Measurements from ENCODE around the gene ZNF391. TPM values are rescaled to one million over a fixed set of nuclear protein-coding genes. Genes with fewer than 3 reads are reported as not detected.

ZNF391 gene
- total and polyA plus RNA-seq, 2 of the 4 experiments (the other 2 are of a cell fraction) = 0.18 to 0.22 TPM

DNA sequence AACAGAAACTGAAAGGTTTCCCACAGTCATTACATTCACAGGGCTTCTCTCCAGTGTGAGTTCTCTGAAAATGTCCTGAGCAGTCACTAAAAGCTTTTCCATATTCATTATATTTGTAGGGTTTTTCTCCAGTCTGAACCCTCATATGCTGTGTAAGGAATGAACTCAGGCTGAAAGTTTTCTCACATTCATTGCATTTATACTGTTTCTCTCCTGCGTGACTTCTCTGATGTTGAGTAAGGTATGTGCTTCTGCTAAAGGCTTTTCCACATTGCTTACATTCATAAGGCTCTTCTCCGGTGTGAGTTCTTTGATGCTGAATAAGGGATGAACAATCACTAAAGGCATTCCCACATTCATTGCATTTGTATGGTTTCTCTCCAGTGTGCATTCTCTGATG, 29.8 kb upstream of the ZNF391 start:
- H2AFZ ChIP-seq (replicated peaks; ENCODE audit: low read length, poor library complexity) = no peak overlapping the region
- no peak overlapping the region for H3K56ac ChIP-seq (ENCODE audit: extremely low read depth, insufficient read depth, low read length)
- H2BK120ac ChIP-seq (ENCODE audit: low read depth, low read length) = no peak overlapping the region
- no peak overlapping the region for H2BK15ac ChIP-seq (ENCODE audit: low read depth, low read length)
- no peaks in the 10 kb centered on the region for H3K4me1 ChIP-seq (ENCODE audit: control insufficient read depth, insufficient read depth, low read length)
- no peak for ATAC-seq (ENCODE audit: low read depth)
- H3K4me3 ChIP-seq (ENCODE audit: insufficient read depth, low read depth, low read length) = no peak overlapping the region
- no peak overlapping the region for H3K4ac ChIP-seq (ENCODE audit: low read depth, low read length)
- H3K23ac ChIP-seq (ENCODE audit: low read depth, low read length) = no peak overlapping the region
- no CpG with 5 or more reads among the region's 2 CpGs for WGBS, 2 experiments (ENCODE audit: extremely low coverage in 2 of 2, insufficient read length in 1 of 2)
- H4K91ac ChIP-seq (ENCODE audit: insufficient read depth, low read depth, low read length) = no peak overlapping the region
- H4K8ac ChIP-seq (ENCODE audit: low read depth in 2 of 2, low read length in 2 of 2) = no peak overlapping the region
- H2BK20ac ChIP-seq (ENCODE audit: low read depth, low read length) = no peak overlapping the region
- no peak overlapping the region for H3K9ac ChIP-seq (ENCODE audit: low read depth, low read length)
- no peak overlapping the region for H4K5ac ChIP-seq (ENCODE audit: low read depth, low read length)
- no peak overlapping the region for H3K18ac ChIP-seq (ENCODE audit: low read depth, low read length)
- no peak for TF ChIP-seq MAFK (IDR thresholded peaks at IDR 0.05; ENCODE audit: low read depth, low read length)
- TF ChIP-seq, protein P1, sequence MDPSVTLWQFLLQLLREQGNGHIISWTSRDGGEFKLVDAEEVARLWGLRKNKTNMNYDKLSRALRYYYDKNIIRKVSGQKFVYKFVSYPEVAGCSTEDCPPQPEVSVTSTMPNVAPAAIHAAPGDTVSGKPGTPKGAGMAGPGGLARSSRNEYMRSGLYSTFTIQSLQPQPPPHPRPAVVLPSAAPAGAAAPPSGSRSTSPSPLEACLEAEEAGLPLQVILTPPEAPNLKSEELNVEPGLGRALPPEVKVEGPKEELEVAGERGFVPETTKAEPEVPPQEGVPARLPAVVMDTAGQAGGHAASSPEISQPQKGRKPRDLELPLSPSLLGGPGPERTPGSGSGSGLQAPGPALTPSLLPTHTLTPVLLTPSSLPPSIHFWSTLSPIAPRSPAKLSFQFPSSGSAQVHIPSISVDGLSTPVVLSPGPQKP (IDR thresholded peaks at IDR 0.05; ENCODE audit: borderline replicate concordance, low read depth, low read length) = no peak
- no peak for TF ChIP-seq BHLHE40 (IDR thresholded peaks at IDR 0.05; ENCODE audit: low read depth, low read length)
- TF ChIP-seq, protein P2, sequence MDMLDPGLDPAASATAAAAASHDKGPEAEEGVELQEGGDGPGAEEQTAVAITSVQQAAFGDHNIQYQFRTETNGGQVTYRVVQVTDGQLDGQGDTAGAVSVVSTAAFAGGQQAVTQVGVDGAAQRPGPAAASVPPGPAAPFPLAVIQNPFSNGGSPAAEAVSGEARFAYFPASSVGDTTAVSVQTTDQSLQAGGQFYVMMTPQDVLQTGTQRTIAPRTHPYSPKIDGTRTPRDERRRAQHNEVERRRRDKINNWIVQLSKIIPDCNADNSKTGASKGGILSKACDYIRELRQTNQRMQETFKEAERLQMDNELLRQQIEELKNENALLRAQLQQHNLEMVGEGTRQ (IDR thresholded peaks at IDR 0.05; ENCODE audit: low read depth, low read length) = no peak
- no peak for TF ChIP-seq CEBPB (IDR thresholded peaks at IDR 0.05; ENCODE audit: low read depth, low read length)
- TF ChIP-seq POLR2A (IDR thresholded peaks at IDR 0.05; ENCODE audit: low read depth, low read length) = no peak
- no peak for TF ChIP-seq CHD1 (IDR thresholded peaks at IDR 0.05; ENCODE audit: low read depth, low read length)
- no peak for TF ChIP-seq MAZ (IDR thresholded peaks at IDR 0.05; ENCODE audit: borderline replicate concordance, low read depth, low read length)
- no peak for TF ChIP-seq MXI1 (IDR thresholded peaks at IDR 0.05; ENCODE audit: borderline replicate concordance, low read depth, low read length)
- in situ Hi-C loops (cut with MboI; ENCODE audit: low sequenced_read_pairs) (no loop called here), intact Hi-C loops (cut with micrococcal nuclease) (no loop called here), dilution Hi-C loops (cut with HindIII; ENCODE audit: low sequenced_read_pairs, unreplicated experiment) (no loop called here)
- no peaks in the 10 kb centered on the region for H4K20me1 ChIP-seq (ENCODE audit: insufficient read depth, low read length)
- no peak overlapping the region for H3K27ac ChIP-seq (ENCODE audit: insufficient read depth, low read length)
- no TSS peak for BruUV-seq (replicated peaks)
- no peak overlapping the region for H3K14ac ChIP-seq (replicated peaks; ENCODE audit: low read depth, low read length)
- H3K79me1 ChIP-seq (ENCODE audit: low read depth in 1 of 2, low read length in 2 of 2) = no peaks in the 10 kb centered on the region
- POLR2A ChIA-PET (ENCODE audit: unreplicated experiment) = no interaction called here
- no peaks in the 10 kb centered on the region for H3K9me1 ChIP-seq (ENCODE audit: insufficient read depth, low read length)
- DNase-seq = no peak
- H2AK9ac ChIP-seq (replicated peaks; ENCODE audit: low read depth, low read length, poor library complexity) = no peak overlapping the region
- CTCF ChIA-PET = no interaction called here
- H3K9me3 ChIP-seq (ENCODE audit: control insufficient read depth, insufficient read depth, low read length) = no peaks in the 10 kb centered on the region
- H3K4me2 ChIP-seq (ENCODE audit: low read depth, low read length) = no peak overlapping the region
- no peaks in the 10 kb centered on the region for H3K27me3 ChIP-seq (ENCODE audit: control insufficient read depth, insufficient read depth, low read length)
- no peaks in the 10 kb centered on the region for H3K36me3 ChIP-seq (ENCODE audit: control insufficient read depth, insufficient read depth, low read length)
- no peak overlapping the region for H2AK5ac ChIP-seq (ENCODE audit: low read depth, low read length)
- no peak overlapping the region for H2BK5ac ChIP-seq (ENCODE audit: low read depth, low read length, poor library complexity, severe bottlenecking)
